Adrenal gland (tissue), 5 donors: ENCODE measurements around the gene TRAF1.

Experiments
- CTCF ChIP-seq, 6 experiments: fragments of 450-650 bp in 4 of 6; fragments of 200-600 bp in 2 of 6; sonication (generic) in 1 of 6; IDR thresholded peaks; 1 replicate in 5 of 6; 2 replicates in 1 of 6; pipeline versions ENCODE4 v1.5.1 to v1.8.0; 2016 to 2021; ENCODE audit warnings: antibody characterized with exemption in 6 of 6, mild to moderate bottlenecking in 2 of 6, moderate library complexity in 1 of 6
- POLR2A ChIP-seq, 2 donors: fragments of 450-650 bp; IDR thresholded peaks; one replicate each; pipeline ENCODE4 v1.6.1; 2017; ENCODE audit warnings: antibody characterized with exemption in 2 of 2, mild to moderate bottlenecking in 2 of 2, moderate library complexity in 1 of 2
- donor health status: DM: no; HTN: no; CAD: no.

GRCh38 chr9:120924698-120925534 lies 1.7 kb downstream of the TRAF1 start:
- no peak for TF ChIP-seq CTCF (IDR thresholded peaks at IDR 0.05)
- TF ChIP-seq POLR2A (IDR thresholded peaks at IDR 0.05): no peak
